Bronchial epithelial cell (primary cell): ENCODE results near the gene C1orf53. TPM values are rescaled to one million over a fixed set of nuclear protein-coding genes. Genes with fewer than 3 reads are reported as not detected.
A peak's percentile ranks its signal among the peaks of the same experiment; 100 is the strongest.

ENCODE experiments used
- DNase-seq: peaks from one replicate; pipeline ENCODE4 v3.0.0-alpha.2; 2010; ENCODE audit warnings: low read depth
- FAIRE-seq: peaks from 2 replicates; lab custom pipeline; 2011; peaks lifted over from hg19 to GRCh38; lab: Jason Lieb, UNC
- H3K27me3 ChIP-seq: 2 replicates; pipeline ENCODE4 v1.5.1; 2011; ENCODE audit warnings: low read length; ENCODE audit not compliant: control insufficient read depth, insufficient read depth
- H3K36me3 ChIP-seq: 2 replicates; pipeline ENCODE4 v1.5.1; 2011; ENCODE audit warnings: low read length; ENCODE audit not compliant: control insufficient read depth, insufficient read depth
- H3K4me3 ChIP-seq: 2 replicates; pipeline ENCODE4 v1.5.1; 2011; ENCODE audit warnings: mild to moderate bottlenecking, low read depth, low read length, control low read depth
- total RNA-seq: library from RNA; depleted of rRNA; stranded (reverse); fragments of >200 nt; gene quantifications from 2 replicates; pipeline ENCODE4 v1.2.1, GENCODE V29; 2014
- TF ChIP-seq, protein P1 (sequence below): IDR thresholded peaks from 2 replicates; pipeline ENCODE4 v1.5.1; 2011; ENCODE audit warnings: mild to moderate bottlenecking, moderate library complexity, low read length, control low read depth, inconsistent platforms; ENCODE audit not compliant: insufficient read depth, severe bottlenecking

C1orf53 gene
- total RNA-seq, 1 donor from 2014 or later: 0.79 TPM

DNA sequence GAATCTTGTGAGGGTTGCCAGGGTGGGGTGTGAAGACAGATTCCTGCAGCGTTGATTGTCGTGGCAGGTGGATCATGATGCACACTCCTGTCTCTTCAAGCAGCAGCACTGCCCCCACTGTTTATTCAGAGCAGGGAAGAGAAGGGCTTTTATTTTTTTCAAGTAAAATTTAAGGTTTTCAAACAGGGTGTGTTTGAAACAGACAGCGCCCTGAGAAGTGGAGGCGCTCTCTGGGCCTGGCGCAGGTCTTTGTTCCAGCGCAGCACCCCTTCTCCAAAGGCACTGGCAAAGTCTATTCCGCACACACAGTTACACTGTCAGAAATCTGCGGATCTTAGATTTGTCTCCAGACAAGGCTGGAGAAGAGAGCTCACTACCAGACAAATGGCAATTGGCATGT is 7.0 kb downstream of the C1orf53 start:
- DNase-seq (no peak), FAIRE-seq (no peak)
- Histone ChIP-seq H3K4me3 (no peak overlapping the region), H3K36me3 (no peaks in the 10 kb centered on the region), H3K27me3 (peaks cover 47% of the 10 kb centered on the region)
- TF ChIP-seq, protein P1, sequence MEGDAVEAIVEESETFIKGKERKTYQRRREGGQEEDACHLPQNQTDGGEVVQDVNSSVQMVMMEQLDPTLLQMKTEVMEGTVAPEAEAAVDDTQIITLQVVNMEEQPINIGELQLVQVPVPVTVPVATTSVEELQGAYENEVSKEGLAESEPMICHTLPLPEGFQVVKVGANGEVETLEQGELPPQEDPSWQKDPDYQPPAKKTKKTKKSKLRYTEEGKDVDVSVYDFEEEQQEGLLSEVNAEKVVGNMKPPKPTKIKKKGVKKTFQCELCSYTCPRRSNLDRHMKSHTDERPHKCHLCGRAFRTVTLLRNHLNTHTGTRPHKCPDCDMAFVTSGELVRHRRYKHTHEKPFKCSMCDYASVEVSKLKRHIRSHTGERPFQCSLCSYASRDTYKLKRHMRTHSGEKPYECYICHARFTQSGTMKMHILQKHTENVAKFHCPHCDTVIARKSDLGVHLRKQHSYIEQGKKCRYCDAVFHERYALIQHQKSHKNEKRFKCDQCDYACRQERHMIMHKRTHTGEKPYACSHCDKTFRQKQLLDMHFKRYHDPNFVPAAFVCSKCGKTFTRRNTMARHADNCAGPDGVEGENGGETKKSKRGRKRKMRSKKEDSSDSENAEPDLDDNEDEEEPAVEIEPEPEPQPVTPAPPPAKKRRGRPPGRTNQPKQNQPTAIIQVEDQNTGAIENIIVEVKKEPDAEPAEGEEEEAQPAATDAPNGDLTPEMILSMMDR: no peak

DNA sequence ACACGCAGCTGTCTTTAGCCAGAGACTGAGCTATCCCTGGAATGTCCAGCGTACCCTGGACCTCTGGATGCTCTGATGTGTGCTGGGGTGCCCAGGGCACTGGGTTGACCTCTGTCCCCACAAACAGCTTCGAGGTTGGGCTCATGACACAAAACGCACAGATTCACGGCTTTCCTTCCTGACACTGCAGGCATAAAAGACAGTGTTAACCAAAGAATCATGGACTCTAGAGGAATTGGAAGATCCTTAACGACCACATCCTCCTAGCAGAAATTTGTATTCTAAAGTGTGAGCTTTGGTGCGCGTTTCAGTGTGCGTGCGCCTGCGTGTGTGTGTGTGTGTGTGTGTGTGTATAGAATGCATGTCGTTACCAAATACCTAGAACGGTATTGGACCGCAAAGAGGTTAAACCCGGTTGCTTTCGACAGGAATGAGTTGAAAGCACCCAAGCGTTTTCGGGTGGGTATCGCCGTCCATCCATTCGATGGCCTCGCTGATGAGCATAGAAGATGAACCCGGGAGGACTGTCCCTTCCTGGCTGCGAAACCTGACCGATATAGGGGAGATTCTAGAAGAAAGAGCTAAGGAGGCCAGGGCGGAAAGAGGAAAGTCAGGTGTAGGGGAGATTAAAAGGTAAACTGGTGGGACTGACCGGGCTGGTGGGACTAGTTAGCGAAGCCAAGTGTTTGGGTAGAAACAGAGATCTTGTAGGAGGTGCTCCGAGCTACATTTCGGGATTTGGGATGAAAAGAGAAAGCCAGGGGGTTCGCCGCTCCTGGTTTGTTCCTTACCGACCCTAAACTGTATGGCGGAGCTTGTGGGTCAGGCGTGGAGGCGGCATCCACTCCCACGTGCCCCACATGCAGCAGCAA is 7.9 kb downstream of the C1orf53 start:
- FAIRE-seq: peak; percentile 60
- DNase-seq: no peak
- Histone ChIP-seq H3K4me3 (no peak overlapping the region), H3K27me3 (peaks cover 55% of the 10 kb centered on the region), H3K36me3 (no peaks in the 10 kb centered on the region)
- TF ChIP-seq, protein P1: no peak

DNA sequence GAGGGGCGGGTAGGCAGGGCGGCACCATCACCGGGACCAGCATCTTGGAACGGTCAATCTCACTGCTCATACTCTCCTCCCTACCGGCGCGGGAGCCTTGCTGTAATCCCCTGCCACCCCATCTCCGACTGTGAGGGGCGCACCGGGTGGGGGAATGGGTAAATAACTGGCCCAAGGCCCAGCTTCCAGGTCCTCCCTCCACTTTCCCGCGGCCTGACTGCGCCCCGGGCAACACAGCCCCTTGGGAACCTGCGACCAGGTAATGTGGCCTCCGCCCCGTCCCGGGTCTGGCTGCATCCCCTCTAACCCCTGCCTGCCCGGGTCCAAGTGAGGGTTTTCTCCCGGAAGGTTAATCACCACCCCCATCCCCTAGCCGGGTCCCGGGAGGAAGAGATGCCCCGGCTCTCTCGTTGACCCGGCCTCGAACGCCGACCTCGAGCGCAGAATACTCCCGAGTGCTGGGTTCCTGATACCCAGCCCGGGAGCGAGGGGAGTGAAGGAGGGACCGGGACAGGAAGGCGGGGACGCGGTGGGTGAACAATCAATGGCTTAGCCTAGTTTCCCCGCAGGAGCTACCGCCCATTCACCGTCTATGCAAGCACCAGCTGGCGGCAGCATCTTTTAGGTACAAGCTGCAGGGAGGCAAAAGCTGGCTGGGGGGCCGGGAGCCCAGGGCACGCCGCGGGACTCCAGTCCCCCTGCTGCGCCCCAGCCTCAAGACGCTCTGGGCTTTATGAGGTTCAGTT is 8.9 kb downstream of the C1orf53 start:
- H3K27me3 ChIP-seq: peaks cover 59% of the 10 kb centered on the region
- H3K4me3 ChIP-seq: no peak overlapping the region

DNA sequence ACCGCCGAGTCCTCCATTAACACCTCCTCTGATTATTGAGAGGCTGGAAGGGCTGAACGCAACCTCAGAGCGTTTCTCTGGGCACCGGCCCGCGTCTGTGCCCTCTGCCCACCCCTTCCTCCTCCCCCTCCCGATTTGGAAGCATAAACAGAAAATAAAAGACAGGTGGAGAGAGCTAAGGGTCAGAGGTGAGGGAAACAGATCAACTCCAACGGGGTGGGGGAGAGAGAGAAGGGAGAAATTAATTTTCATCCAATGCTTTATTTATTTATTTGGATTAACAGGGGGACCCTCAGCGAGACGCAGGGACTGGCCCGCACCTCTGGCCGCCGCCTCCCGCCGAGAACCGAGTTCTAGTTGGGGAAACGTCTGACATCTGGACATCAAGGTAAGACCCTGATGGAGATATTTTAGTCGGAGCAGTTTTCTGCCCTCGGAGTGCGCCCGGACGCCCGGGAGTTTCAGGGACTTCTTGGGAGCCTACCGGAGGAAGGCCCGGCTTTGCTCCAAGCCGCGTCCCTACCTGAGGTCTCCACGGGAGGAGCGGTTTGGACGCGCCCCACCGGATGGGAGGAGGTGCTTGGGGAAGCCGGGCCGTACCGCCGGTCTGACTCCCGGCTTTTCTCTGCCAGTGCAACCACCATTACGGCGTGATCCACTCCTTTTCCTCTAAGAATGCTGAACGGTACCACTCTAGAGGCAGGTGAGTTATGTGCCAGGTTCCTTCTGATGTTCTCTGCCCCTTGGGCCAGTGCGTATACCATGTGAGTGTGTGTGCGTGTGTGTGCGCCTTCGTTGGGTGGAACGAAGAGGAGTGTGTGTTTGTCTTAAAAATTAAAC is 9.6 kb downstream of the C1orf53 start:
- H3K4me3 ChIP-seq: peak overlapping the region; percentile 22

More for the DNA sequence above, 8.9 kb downstream of the C1orf53 start:
- DNase-seq (no peak), FAIRE-seq (no peak)
- TF ChIP-seq, protein P1: no peak
- no peaks in the 10 kb centered on the region for H3K36me3 ChIP-seq

DNA sequence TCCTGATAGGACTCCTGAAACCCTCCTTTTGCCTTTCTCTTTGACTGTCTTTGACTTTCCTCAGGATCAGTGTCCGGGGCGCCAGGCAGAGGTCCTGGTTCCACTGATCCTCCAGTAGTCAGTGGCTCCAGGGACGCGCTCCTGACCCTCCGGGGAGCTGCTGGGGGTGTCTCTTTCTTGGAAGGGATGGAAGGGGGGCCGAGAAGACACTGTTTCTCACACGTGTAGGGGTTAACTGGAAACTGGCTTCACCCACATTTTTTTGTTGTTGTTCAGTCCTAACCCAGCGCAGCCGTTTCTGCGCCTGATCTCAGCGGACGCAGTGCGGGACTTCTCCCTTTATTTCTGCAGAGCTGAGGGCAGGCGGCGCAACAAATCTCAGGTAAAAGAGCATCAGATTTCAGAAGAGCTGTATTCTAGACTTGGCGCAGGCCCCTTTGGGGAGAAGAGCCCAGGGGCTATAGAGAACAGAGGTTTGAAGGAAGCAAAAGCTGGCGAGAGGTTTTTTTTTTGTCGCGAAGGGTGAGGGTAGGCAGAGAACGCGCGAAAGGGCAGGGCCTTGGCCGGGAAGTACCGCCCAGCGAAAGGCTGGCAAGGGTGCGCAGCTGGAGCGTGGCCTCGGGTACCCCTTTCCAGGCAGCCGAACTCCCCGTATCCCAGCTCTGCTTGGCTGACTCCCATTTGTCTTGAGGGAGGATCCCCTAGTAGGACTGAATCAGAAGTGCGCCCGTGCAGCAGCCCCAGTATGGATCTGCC is 10.5 kb downstream of the C1orf53 start:
- Histone ChIP-seq H3K36me3 (no peaks in the 10 kb centered on the region), H3K4me3 (no peak overlapping the region), H3K27me3 (peaks cover 75% of the 10 kb centered on the region)
- TF ChIP-seq, protein P1: no peak
- FAIRE-seq: no peak
- no peak for DNase-seq

More for the DNA sequence above, 9.6 kb downstream of the C1orf53 start:
- TF ChIP-seq, protein P1: no peak
- DNase-seq (peak; percentile 10), FAIRE-seq (no peak)
- no peaks in the 10 kb centered on the region for H3K36me3 ChIP-seq
- peaks cover 67% of the 10 kb centered on the region for H3K27me3 ChIP-seq
